ENCODE results near the gene APLF.
"Not testable (repeated sequence)": the region's sequence is repeated elsewhere in the genome, so short reads cannot be mapped to it uniquely, and the experiment has no call there.

The APLF gene

GRCh38 chr2:68594674-68595492, 127.5 kb downstream of the APLF start:
- peak; percentile 2 for DNase-seq (ENCODE audit: low read depth)
- H3K4me3 ChIP-seq (ENCODE audit: low read depth, low read length): no peak overlapping the region
- in situ Hi-C loops (cut with HindIII; ENCODE audit: low sequenced_read_pairs): no loop called here
- peak; percentile 89 for TF ChIP-seq CTCF (IDR thresholded peaks at IDR 0.05; ENCODE audit: low read depth, low read length, missing control alignments)

GRCh38 chr2:68595493-68595785, 128.1 kb downstream of the APLF start:
- in situ Hi-C loops (cut with HindIII; ENCODE audit: low sequenced_read_pairs); H3K4me3 ChIP-seq (ENCODE audit: low read depth, low read length): not testable (repeated sequence)

DNA sequence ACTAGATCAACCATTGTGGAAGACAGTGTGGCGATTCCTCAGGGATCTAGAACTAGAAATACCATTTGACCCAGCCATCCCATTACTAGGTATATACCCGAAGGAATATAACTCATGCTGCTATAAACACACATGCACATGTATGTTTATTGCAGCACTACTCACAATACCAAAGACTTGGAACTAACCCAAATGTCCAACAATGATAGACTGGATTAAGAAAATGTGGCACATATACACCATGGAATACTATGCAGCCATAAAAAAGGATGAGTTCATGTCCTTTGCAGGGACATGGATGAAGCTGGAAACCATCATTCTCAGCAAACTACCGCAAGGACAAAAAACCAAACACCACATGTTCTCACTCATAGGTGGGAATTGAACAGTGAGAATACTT, 133.1 kb downstream of the APLF start:
- DNase-seq (ENCODE audit: low read depth); in situ Hi-C loops (cut with HindIII; ENCODE audit: low sequenced_read_pairs); H3K4me3 ChIP-seq (ENCODE audit: low read depth, low read length): not testable (repeated sequence)

More at GRCh38 chr2:68595493-68595785, 128.1 kb downstream of the APLF start:
- not testable (repeated sequence) for DNase-seq (ENCODE audit: low read depth)

GRCh38 chr2:68603059-68603458, 135.7 kb downstream of the APLF start:
- no peak for DNase-seq (ENCODE audit: low read depth)
- in situ Hi-C loops (cut with HindIII; ENCODE audit: low sequenced_read_pairs): no loop called here
- no peak overlapping the region for H3K4me3 ChIP-seq (ENCODE audit: low read depth, low read length)
- no peak for TF ChIP-seq CTCF (IDR thresholded peaks at IDR 0.05; ENCODE audit: low read depth, low read length, missing control alignments)

DNA sequence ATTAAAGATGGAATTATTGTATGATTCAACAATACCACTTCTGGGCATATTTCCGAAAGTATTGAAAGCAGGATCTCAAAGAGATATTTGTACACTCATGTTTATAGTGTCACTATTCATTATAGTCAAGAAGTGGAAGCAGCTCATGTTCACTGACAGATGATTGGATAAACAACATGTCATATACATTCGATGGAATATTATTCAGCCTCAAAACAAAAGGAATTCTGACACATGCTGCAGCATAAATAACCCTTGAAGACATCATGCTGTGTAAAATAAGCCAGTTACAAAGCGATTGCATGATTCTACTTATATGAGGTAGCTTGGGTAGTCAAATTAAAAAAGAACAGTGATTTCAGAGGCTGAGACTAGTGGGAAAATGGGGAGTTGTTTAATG, 136.7 kb downstream of the APLF start:
- no peak overlapping the region for H3K4me3 ChIP-seq (ENCODE audit: low read depth, low read length)
- DNase-seq (ENCODE audit: low read depth): no peak
- TF ChIP-seq CTCF (IDR thresholded peaks at IDR 0.05; ENCODE audit: low read depth, low read length, missing control alignments): no peak
- in situ Hi-C loops (cut with HindIII; ENCODE audit: low sequenced_read_pairs): no loop called here

DNA sequence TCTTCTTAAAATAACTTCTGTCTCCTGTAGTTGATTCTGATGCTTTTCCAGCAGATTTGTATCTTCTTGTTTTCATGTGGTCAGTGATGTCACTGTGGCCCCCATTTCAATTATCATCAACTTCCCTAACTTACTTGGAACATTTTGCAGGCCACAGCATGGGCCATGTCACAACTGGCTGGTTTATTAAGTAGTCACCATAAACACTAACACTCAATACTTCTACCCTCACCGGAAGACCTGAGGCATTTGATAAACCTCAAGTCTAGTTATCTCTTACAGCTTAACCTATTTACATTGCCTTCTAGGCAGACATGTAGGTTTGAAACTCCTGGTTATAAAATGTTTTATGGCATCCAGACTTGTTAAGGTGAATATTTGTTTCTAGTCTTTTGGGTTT, 138.6 kb downstream of the APLF start:
- no peak for DNase-seq (ENCODE audit: low read depth)
- no peak for TF ChIP-seq CTCF (IDR thresholded peaks at IDR 0.05; ENCODE audit: low read depth, low read length, missing control alignments)
- in situ Hi-C loops (cut with HindIII; ENCODE audit: low sequenced_read_pairs): no loop called here
- H3K4me3 ChIP-seq (ENCODE audit: low read depth, low read length): no peak overlapping the region

DNA sequence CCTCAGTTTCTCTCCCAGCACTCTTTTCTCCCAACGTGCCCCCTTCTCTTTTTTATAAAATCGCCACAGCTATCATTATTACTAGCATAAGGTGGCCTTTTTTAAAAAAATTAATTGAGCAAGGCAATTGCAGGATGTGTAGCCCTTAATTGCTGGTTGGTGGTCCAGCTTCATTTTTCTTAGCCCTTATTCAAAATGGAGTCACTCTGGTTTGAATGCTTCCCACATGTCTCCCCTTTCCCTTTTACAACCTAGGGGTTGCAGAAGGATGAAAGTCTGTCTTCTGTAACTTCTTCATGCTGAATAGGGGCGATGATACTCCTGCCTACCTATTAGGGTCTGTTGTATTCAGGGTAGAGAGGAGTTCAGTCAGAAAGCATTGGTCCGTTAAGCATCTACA, 139.4 kb downstream of the APLF start:
- in situ Hi-C loops (cut with HindIII; ENCODE audit: low sequenced_read_pairs): no loop called here

More for the DNA sequence above, 139.4 kb downstream of the APLF start:
- DNase-seq (ENCODE audit: low read depth): no peak
- H3K4me3 ChIP-seq (ENCODE audit: low read depth, low read length): no peak overlapping the region
- no peak for TF ChIP-seq CTCF (IDR thresholded peaks at IDR 0.05; ENCODE audit: low read depth, low read length, missing control alignments)
